ENCODE data around the gene RBMY1J. TPM values are rescaled to one million over a fixed set of nuclear protein-coding genes. Genes with fewer than 3 reads are reported as not detected.
"Not testable (repeated sequence)": the region's sequence is repeated elsewhere in the genome, so short reads cannot be mapped to it uniquely, and the experiment has no call there.

Gene RBMY1J
- polyA plus RNA-seq = not detected

DNA sequence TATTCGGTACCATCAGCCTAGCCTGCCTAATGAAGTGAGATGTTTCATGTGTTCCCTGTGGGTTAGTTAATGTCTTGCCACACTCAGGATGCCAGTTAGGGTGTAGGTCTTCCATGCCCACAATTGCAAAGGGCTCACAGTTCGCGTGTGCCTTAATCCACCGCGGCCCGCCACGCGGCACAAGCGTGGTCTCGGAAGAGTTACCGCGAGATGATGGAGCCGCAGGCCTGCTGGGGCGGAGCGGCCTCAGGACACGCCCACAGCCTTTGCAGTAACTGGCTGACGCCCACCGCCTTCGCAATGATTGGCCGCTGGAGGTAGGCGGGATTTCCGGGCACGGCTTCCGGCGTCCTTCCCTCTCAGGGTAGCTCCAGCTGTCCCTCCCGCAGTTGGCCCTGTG lies at the start of gene RBMY1J:
TSS of gene RBMY1J (plus strand) at position 301 of the 400 bp plus-strand sequence. CDS start 2,038 bp downstream, outside the sequence.
- H3K4me1 Mint-ChIP-seq, H3K9me3 Mint-ChIP-seq, H3K36me3 Mint-ChIP-seq, H3K27ac Mint-ChIP-seq, H3K4me3 Mint-ChIP-seq, H3K27me3 Mint-ChIP-seq: not testable (repeated sequence)

DNA sequence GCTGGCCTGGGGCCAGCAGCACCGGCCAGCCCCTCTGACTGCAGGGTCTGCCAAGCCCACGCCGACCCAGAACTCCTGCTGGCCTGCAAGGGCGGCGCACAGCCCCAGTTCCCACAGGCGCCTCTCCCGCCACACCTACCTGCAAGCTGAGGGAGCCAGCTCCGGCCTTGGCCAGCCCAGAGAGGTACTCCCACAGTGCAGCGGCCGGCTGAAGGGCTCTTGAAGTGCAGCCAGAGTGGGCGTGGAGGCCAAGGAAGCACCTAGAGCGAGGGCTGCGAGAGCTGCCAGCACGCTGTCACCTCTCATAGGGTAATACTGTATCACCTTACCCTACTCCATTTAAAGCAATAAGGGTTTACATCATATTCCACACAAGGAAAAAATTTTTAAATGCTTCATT lies 35.8 kb upstream of the RBMY1J start:
- Mint-ChIP-seq H3K27me3 (no peaks in the 10 kb centered on the region), H3K4me1 (no peaks in the 10 kb centered on the region), H3K4me3 (no peak overlapping the region), H3K36me3 (no peaks in the 10 kb centered on the region), H3K27ac (no peak overlapping the region), H3K9me3 (no peaks in the 10 kb centered on the region)

DNA sequence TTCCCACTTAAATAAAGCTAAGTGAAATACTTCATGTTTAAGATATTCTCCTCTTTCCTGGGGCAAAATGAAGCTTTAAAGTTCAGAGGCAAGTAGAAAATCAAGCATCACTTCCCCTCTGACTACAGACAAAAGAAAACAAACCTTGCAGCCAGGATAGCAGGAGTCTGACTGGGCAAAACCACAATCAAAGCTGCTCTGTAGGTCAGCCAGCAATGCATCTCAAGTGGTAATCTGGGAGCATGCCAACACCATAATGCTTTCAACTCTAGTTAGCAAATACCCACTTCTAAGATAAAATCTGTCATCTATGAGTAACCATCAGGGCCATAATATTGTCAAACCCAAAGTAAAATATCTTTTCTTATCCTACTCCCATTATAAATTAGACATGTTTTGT lies 32.6 kb upstream of the RBMY1J start:
- Mint-ChIP-seq H3K27ac (no peak overlapping the region), H3K9me3 (no peaks in the 10 kb centered on the region), H3K27me3 (no peaks in the 10 kb centered on the region), H3K4me1 (no peaks in the 10 kb centered on the region), H3K4me3 (no peak overlapping the region), H3K36me3 (no peaks in the 10 kb centered on the region)

DNA sequence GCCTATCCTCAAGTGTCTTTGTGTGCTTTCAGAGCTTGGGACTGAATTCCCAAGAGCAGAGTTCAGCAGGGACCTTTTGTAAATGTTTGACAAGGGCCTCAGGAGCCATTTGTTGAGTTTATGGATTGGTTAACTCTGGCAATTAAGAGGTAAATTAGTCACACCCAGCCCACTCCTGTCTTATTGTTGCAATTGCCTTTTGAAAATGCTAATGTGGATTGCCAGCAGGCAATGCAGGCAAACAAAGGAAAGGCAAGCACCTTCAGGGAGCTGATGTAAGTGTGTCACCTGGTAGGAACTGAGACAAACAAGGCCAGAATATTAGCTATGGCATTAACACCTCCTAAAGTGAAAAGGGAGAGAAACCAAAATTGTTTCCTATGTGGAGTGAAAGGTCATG lies 29.7 kb upstream of the RBMY1J start:
- no peaks in the 10 kb centered on the region for H3K27me3 Mint-ChIP-seq
- no peaks in the 10 kb centered on the region for H3K9me3 Mint-ChIP-seq
- H3K36me3 Mint-ChIP-seq = no peaks in the 10 kb centered on the region
- no peak overlapping the region for H3K27ac Mint-ChIP-seq
- H3K4me1 Mint-ChIP-seq = no peaks in the 10 kb centered on the region
- H3K4me3 Mint-ChIP-seq = no peak overlapping the region

DNA sequence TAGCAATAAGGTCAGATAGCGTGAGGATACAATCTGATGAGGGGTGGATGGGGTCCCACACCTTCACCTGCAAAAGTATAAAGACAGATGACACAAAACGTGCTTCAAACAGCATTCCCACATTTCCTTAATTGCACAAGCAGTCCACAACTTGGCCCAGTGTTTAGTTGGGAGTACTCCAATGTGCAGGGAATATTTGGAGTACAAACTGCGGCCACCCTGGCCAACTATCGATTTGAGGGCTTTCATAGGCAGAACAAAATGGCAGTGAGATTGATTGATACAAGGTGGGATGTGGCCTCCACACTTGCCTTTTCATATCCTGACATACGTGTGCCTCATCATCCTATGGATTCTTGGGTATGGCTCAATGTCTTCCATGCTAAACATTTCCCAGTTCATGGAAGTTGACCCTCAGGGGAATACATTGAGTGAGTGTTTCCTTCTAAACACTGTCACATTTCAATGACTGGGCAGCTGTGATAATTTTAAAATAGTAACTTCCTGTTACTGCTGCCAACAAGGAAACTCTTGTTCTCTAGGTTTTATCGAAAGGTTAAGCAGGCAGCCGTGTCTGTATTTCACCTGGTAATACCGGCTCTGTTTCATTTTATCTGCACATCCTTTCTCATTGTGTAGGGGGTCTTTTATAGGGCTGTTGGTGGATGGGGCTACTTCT lies 41.6 kb downstream of the RBMY1J start:
- not testable (repeated sequence) for H3K27ac Mint-ChIP-seq, H3K4me3 Mint-ChIP-seq, H3K4me1 Mint-ChIP-seq, H3K27me3 Mint-ChIP-seq, H3K36me3 Mint-ChIP-seq, H3K9me3 Mint-ChIP-seq

DNA sequence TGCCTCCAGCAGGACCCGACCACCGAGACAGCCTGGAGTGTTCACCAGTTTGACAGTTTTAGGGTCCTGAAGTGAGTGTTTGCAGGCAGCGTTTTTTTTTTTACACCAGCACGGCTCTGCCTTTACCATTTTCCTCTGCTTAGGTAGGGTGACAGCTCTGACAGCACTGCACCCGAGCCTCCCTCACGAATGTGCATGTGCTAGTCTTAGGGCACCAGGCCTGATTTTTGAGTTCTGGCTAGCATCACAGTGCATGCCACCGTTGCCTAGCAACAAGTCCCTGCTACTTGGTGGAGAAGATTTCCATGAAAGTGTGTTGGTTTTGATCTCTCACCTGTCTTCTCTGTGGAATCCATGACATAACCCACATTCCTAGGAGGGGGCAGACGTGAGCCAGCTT lies 52.3 kb downstream of the RBMY1J start:
- not testable (repeated sequence) for H3K9me3 Mint-ChIP-seq, H3K4me1 Mint-ChIP-seq

DNA sequence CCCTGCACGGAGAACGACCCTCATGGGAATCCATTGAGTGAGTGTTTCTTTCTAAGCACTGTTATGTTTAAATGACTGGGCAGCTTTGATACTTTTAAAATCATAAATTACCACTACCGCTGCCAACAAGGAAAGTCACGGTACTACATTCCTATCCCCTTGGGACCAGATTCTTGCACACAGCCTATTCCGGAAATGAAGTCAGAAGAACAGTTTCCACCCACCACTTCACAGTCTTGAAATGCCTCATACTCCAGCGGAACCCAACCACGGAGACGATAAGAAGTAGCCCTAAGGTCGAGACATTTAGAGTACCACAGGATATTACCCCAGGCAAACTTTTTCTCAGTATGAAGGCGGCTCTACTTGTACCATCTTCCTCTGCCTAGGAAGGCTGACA lies 58.8 kb downstream of the RBMY1J start:
- not testable (repeated sequence) for H3K27ac Mint-ChIP-seq, H3K9me3 Mint-ChIP-seq, H3K4me3 Mint-ChIP-seq, H3K36me3 Mint-ChIP-seq, H3K4me1 Mint-ChIP-seq, H3K27me3 Mint-ChIP-seq

More for the DNA sequence above, 52.3 kb downstream of the RBMY1J start:
- not testable (repeated sequence) for H3K27me3 Mint-ChIP-seq, H3K36me3 Mint-ChIP-seq, H3K27ac Mint-ChIP-seq, H3K4me3 Mint-ChIP-seq

Other genes starting within 250 kb of the RBMY1J start
- gene RBMY1F, start 220.5 kb upstream of the RBMY1J start, polyA plus RNA-seq = not detected

Measured in IgD-negative memory B cell (primary cell).